ENCODE results near the gene TSPAN11. TPM values are rescaled to one million over a fixed set of nuclear protein-coding genes. Genes with fewer than 3 reads are reported as not detected.

Gene TSPAN11
- total RNA-seq, 1 experiment from 2014 or later = 4.6 TPM

DNA sequence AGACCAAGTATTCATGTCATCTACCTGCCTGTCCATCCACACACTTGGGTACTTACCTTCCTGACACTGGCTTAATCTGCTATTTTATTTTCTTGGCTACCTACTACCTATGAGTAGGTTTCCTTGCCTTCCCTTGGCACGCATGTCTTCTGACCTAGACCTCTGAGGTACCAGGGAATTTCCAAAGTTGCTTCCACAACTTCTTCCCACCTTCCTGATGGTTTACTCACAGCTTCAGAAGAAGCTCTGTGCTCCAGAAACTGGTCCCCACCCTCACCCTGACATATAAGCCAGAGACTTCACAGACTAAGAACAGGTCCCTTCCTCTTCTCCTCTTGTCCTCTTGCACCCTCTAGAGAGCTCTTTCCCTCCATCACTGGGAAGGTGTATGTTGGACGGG, 111.4 kb downstream of the TSPAN11 start:
- CTCF ChIA-PET = no interaction called here
- H3K4me1 Mint-ChIP-seq = no peaks in the 10 kb centered on the region
- POLR2A ChIA-PET = no interaction called here
- peaks cover 3% of the 10 kb centered on the region; the same call in 1 of the 2 replicates for H3K27me3 Mint-ChIP-seq (ENCODE audit: low read depth)
- H3K4me3 Mint-ChIP-seq = no peak overlapping the region
- DNase-seq (ENCODE audit: low spot score) (no peak), ATAC-seq (no peak)
- H3K27ac Mint-ChIP-seq = no peak overlapping the region
- no peaks in the 10 kb centered on the region for H3K9me3 Mint-ChIP-seq
- H3K36me3 Mint-ChIP-seq = no peaks in the 10 kb centered on the region
- TF ChIP-seq, protein P1, sequence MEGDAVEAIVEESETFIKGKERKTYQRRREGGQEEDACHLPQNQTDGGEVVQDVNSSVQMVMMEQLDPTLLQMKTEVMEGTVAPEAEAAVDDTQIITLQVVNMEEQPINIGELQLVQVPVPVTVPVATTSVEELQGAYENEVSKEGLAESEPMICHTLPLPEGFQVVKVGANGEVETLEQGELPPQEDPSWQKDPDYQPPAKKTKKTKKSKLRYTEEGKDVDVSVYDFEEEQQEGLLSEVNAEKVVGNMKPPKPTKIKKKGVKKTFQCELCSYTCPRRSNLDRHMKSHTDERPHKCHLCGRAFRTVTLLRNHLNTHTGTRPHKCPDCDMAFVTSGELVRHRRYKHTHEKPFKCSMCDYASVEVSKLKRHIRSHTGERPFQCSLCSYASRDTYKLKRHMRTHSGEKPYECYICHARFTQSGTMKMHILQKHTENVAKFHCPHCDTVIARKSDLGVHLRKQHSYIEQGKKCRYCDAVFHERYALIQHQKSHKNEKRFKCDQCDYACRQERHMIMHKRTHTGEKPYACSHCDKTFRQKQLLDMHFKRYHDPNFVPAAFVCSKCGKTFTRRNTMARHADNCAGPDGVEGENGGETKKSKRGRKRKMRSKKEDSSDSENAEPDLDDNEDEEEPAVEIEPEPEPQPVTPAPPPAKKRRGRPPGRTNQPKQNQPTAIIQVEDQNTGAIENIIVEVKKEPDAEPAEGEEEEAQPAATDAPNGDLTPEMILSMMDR (IDR thresholded peaks at IDR 0.05) = no peak
- TF ChIP-seq PRRX2 (CRISPR knock-in tag; IDR thresholded peaks at IDR 0.05) (no peak), KAT7 (CRISPR knock-in tag; IDR thresholded peaks at IDR 0.05; ENCODE audit: borderline replicate concordance) (no peak), CREM (CRISPR knock-in tag; IDR thresholded peaks at IDR 0.05) (no peak), NR2C2 (CRISPR knock-in tag; IDR thresholded peaks at IDR 0.05) (no peak)

- TF ChIP-seq RELA (CRISPR knock-in tag; IDR thresholded peaks at IDR 0.05; ENCODE audit: borderline replicate concordance) (no peak), ZNF396 (CRISPR knock-in tag; IDR thresholded peaks at IDR 0.05; ENCODE audit: borderline replicate concordance) (no peak), ESRRA (CRISPR knock-in tag; IDR thresholded peaks at IDR 0.05; ENCODE audit: borderline replicate concordance) (no peak), GABPB1 (CRISPR knock-in tag; IDR thresholded peaks at IDR 0.05) (no peak)
- TF ChIP-seq, protein P2, sequence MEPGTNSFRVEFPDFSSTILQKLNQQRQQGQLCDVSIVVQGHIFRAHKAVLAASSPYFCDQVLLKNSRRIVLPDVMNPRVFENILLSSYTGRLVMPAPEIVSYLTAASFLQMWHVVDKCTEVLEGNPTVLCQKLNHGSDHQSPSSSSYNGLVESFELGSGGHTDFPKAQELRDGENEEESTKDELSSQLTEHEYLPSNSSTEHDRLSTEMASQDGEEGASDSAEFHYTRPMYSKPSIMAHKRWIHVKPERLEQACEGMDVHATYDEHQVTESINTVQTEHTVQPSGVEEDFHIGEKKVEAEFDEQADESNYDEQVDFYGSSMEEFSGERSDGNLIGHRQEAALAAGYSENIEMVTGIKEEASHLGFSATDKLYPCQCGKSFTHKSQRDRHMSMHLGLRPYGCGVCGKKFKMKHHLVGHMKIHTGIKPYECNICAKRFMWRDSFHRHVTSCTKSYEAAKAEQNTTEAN (CRISPR knock-in tag; IDR thresholded peaks at IDR 0.05) = no peak
- Mint-ChIP-seq H3K36me3 (no peaks in the 10 kb centered on the region), H3K4me1 (no peaks in the 10 kb centered on the region), H3K27me3 (ENCODE audit: low read depth) (peaks cover 3% of the 10 kb centered on the region; the same call in 1 of the 2 replicates), H3K9me3 (no peaks in the 10 kb centered on the region), H3K4me3 (no peak overlapping the region), H3K27ac (no peak overlapping the region)
- DNase-seq (ENCODE audit: low spot score) (no peak), ATAC-seq (no peak)
- POLR2A ChIA-PET = no interaction called here
- CTCF ChIA-PET = no interaction called here
Measured at GRCh38 chr12:31041033-31041564, 114.6 kb downstream of the TSPAN11 start.

Other genes starting within 250 kb of the TSPAN11 start
- 41.2 to 44.8 TPM (median 43.1 TPM) in 3 replicates for gene IPO8, start 230.9 kb upstream of the TSPAN11 start, total RNA-seq (2021)
- gene CAPRIN2, start 171.8 kb upstream of the TSPAN11 start, total RNA-seq (2021) = 55.9 to 62.7 TPM (median 59.7 TPM) in 3 replicates
- gene DDX11, start 147.1 kb downstream of the TSPAN11 start, total RNA-seq (2021) = 179 to 219 TPM (median 186 TPM) in 3 replicates